Adipose tissue (tissue), 3 donors: ENCODE results near the gene SYNGAP1. TPM values are rescaled to one million over a fixed set of nuclear protein-coding genes. Genes with fewer than 3 reads are reported as not detected.
"Not testable (repeated sequence)": the region's sequence is repeated elsewhere in the genome, so short reads cannot be mapped to it uniquely, and the experiment has no call there.

ENCODE experiments used
- H3K27ac ChIP-seq: one replicate; pipeline ENCODE4 v1.5.1; 2013; ENCODE audit warnings: low read depth, low read length
- WGBS, 3 donors: extraction: QIAGEN DNeasy Blood & Tissue Kit; methylation state at CpG; one replicate each; pipeline ENCODE4 v1.1.7; 2013; 5-methylcytosine and 5-hydroxymethylcytosine counted together
- polyA plus RNA-seq, 3 donors: library from polyadenylated mRNA; stranded (reverse); fragments of 200-250 nt; gene quantifications; one replicate each; pipeline ENCODE4 v1.2.3, GENCODE V29; 2013
- donor health status: healthy with polysubstance abuse.
- donor health status: Bipolar disorder and iron deficiency.
- donor health status: healthy.

SYNGAP1 gene
- polyA plus RNA-seq, 3 donors, result 4.2 to 16.1 (median 7.2) TPM

DNA sequence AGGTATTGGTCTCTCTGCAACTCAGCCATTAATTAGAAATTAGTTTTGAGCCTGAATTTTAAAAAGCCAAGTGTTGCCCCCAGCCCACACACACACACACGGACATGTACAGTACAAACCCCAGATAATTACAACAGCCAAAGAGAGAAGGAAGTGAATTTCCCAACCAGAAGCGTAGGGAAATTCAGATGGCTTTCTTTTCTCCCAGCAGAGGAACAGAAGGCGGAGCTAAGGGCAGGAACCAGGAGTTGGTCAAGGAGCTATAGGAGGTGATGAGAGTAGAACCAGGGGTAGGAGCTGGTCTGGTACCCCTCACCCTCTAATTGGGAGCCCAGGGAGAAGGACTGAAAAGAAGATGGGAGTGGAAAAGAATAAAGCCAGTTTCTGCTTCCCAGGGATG lies 30.6 kb downstream of the SYNGAP1 start:
- H3K27ac ChIP-seq, result no peak overlapping the region
- WGBS, 3 donors, result 42 to 73% (median 49%) methylated on average over 3 of the region's 3 CpGs

DNA sequence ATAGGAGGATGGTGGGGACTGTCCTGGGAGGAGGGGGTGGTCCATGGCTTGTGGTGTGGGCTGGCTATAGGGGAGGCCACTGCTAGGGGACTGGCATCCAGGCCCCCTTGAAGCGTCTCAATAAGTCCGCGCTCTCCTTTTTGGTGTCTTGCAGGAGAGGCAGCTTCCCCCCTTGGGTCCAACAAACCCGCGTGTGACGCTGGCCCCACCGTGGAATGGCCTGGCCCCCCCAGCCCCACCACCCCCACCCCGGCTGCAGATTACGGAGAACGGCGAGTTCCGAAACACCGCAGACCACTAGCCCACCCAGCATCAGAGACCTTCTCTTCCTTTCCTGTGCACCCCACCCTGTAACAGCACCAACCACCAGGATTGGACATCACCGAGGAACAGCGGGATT lies 31.7 kb downstream of the SYNGAP1 start:
- WGBS, 3 donors, result 90 to 94% (median 90%) methylated on average over 13 to 15 of the region's 15 CpGs

DNA sequence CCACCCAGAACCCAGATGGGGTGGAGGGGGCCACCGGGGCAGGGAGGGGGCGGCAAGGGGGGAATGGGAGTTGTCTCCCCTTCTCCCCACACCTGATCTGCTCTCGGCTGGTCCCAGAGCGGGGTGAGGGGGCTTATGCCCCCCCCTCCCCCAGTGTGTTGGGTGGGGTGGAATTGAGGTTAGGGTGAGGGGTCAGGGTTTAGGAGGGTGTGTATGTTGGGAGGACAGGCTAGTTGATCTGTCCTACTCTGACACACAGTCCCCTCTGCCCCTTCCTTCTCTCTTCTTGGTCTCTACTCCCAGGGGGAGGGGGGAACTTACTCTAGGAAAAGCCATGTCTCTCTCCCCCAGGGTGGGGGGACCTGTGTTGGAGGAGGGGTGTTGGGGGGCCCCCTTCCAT lies 32.6 kb downstream of the SYNGAP1 start:
- H3K27ac ChIP-seq, result no peak overlapping the region
- WGBS, 3 donors, result 72 to 94% (median 89%) methylated on average over 4 of the region's 4 CpGs

More for the DNA sequence above, 31.7 kb downstream of the SYNGAP1 start:
- no peak overlapping the region for H3K27ac ChIP-seq

DNA sequence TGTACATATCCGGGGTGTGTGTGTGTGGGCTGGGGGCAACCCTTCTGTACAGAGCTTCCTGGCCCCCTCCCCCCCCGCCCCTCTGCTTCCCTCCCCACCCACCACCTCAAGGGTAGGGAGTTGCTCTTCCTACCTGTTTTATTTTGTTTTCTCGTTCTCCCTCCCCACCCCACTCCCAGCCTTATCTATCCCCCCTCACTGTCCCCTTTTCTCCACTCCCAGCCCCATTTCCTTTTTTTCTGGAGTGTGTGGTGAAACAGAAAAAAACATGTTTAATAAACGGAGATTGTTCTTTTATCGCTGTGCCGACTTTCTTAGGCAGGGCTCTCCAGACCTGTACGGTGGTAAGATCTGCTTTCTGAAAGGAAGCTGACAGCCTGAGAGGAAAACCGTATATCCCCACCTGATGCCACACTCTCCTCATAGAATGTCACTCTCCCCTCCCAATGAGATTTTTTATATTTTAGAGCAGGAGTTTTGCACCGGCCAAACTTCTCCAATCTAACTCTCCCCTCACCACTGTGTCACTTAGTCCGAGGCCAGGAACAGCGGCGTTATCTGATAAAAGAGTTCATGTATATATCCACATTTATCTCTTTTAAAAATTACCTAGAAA lies 33.6 kb downstream of the SYNGAP1 start:
- 1 to 4% (median 3%) methylated on average over 12 of the region's 12 CpGs for WGBS, 3 donors
- H3K27ac ChIP-seq, result no peak overlapping the region

DNA sequence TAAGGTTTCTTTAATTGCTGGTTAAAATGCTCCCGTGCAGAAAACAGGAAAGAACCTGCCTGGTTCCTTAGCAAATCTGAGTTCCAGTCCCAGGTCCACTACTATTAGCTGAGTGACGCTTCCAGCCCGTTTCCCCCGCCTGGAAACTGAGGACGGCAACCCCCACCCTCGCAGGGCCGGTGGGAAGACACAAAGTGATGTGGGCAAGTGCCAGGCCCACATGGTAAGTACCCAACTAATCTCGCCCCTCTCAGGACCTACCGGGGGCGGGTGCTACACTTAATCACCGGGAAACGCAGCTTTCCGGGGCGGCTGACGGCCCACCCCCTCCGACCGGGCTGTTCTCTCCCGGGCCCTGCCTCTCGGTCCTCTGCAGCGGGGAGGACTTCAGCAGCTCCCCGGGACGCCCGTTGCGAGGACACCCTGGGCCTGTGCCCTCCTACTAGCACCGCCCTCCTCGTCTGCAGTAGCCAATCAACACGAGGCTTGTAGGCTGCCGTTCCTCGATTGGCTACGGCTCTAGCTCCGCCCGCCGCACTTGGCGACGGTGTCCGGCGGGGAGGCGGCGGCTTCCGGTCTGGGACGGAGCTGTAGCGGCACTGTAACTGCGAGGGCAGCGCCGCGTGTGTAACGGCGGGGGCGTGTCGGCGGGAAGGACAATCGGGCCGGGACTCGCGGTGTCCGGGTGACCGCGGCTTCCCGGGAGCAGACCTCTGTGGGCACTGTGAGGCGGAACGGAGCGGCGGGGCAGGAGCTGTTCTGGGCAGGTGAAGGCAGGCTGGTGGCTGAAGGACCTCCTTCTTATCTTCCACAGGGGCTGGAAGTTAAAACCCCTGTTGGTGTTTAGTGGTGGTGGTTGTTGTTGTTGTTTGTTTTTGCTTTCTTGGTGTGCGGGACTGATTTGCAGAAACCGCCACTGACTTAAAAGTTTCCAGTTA lies 34.4 kb downstream of the SYNGAP1 start, which contains the start of gene ZBTB9:
ZBTB9 (plus strand) TSS at position 568 of the 938 bp plus-strand sequence. CDS start 525 bp downstream, outside the sequence.
- 0 to 1% (median 1%) methylated on average over 60 to 65 of the region's 65 CpGs for WGBS, 3 donors
- no peak within 1 kb of the TSS for H3K27ac ChIP-seq

DNA sequence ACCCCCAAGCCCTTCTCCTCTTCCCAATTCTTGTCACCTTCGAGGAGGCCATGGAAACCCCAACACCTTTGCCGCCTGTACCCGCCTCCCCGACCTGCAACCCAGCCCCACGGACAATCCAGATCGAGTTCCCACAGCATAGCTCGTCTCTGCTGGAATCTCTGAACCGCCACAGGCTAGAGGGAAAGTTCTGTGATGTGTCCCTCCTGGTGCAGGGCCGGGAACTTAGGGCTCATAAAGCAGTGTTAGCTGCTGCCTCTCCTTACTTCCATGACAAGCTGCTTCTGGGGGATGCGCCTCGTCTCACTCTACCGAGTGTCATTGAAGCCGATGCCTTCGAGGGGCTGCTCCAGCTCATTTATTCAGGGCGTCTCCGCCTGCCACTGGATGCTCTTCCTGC lies 35.2 kb downstream of the SYNGAP1 start:
- H3K27ac ChIP-seq, result no peak overlapping the region
- WGBS, 3 donors, result 39 to 54% (median 50%) methylated on average over 16 of the region's 16 CpGs

DNA sequence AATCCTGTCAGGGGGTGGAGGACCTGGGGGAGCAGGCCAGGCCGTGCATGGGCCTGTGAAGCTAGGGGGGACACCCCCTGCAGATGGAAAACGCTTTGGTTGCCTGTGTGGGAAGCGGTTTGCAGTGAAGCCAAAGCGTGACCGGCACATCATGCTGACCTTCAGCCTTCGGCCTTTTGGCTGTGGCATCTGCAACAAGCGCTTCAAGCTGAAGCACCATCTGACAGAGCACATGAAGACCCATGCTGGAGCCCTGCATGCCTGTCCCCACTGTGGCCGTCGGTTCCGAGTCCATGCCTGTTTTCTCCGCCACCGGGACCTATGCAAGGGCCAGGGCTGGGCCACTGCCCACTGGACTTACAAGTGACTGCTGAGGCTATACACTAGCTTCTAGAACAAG lies 36.3 kb downstream of the SYNGAP1 start:
- 97 to 99% (median 98%) methylated on average over 12 of the region's 12 CpGs for WGBS, 3 donors
- H3K27ac ChIP-seq, result no peak overlapping the region

DNA sequence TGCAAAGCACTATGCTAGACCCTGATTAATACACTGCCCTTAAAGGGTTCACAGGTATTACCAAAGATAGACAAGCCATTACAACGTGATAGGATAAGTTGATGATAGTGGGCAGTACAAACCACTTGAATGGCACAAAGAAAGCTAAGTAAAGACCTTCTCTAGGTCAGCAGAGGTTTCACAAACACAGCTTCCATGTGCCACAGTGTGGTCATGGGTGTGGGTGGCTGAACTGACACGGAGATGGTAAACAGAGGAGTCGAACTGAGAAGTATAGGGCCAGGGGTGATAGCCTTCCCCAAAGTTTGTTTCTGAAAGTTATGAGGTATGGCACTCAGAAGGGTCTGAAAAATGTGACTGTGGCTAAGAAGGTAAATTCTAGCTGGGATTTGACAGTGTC lies 38.8 kb downstream of the SYNGAP1 start:
- WGBS, 3 donors, result 55 to 73% (median 70%) methylated on average over 3 of the region's 3 CpGs
- H3K27ac ChIP-seq, result no peak overlapping the region

DNA sequence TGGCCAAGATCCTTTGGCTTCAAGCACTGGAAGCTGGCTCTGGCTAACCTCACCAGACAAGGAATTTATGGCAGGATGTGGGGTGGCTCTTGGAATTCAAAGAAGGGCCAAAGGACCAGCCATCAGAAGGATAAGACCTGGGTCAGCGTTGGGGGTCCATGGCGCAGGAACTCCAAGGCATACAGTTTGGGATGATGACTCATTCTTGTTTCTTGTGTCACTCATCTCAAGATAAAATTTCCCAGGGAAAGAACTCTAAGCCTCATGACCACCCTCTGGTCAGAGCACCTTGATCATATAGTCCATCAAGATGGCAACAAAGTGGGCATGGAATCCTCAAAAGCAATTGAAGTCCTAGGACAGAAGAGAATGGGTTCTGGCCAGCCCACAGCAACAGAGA lies 39.4 kb downstream of the SYNGAP1 start:
- WGBS, 3 donors, result 93 to 97% (median 94%) methylated on average over 2 of the region's 2 CpGs
- H3K27ac ChIP-seq, result no peak overlapping the region

DNA sequence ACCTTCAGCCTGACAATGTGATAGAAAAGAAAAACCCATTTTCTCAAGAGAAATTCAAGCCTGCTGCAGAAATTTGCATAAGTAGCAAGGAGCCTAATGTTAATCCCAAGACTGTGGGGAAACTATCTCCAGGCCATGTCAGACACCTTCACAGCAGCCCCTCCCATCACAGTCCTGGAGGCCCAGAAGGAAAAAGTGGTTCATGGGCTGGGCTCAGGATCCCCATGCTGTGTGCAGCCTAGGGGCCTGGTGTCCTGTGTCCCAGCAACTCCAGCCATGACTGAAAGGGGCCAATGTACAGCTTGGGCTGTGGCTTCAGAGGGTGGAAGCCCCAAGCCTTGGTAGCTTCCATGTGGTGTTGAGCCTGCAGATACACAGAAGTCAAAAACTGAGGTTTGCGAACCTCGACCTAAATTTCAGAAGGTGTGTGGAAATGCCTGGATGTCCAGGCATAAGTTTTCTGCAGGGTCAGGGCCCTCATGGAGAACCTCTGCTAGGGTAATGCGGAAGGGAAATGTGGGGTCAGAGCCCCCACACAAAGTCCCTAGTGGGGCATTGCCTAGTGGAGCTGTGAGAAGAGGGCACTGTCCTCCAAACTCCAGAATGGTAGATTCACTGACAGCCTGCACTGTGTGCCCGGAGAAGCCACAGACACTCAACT lies 46.3 kb downstream of the SYNGAP1 start:
- WGBS, 3 donors, result 82 to 95% (median 95%) methylated on average over 4 of the region's 4 CpGs
- H3K27ac ChIP-seq, result no peak overlapping the region

DNA sequence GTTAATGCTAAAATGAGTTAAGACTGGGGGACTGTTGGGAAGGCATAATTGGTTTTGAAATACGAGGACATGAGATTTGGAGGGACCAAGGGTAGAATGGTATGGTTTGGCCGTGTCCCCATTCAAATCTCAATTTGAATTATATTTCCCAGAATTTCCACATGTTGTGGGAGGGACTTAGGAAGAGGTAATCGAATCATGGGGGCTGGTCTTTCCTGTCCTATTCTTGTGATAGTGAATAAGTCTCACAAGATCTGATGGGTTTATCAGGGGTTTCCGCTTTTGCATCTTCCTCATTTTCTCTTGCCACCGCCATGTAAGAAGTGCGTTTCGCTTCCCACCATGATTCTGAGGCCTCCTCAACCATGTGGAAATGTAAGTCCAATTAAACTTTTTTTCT lies 47.2 kb downstream of the SYNGAP1 start:
- 72 to 75% (median 75%) methylated on average over 7 of the region's 7 CpGs for WGBS, 3 donors
- no peak overlapping the region for H3K27ac ChIP-seq

DNA sequence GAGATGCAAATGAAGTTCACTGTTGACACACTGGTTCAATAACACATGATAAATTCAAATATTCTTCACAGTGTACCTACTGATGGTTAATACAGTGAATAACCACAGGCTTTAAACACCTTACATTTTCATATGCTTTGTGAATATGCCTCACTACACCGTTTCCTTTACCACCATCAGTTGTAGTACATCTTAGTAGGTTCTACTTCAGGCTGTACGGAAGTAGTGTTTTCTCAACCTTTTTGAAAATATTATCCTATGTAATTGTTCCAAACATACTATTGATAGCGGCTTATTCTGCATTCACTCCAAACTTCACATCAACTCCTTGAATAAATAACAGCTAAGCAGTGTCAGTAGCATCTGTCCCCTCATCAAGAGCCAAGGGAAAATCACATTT lies 49.8 kb downstream of the SYNGAP1 start:
- no peak overlapping the region for H3K27ac ChIP-seq

DNA sequence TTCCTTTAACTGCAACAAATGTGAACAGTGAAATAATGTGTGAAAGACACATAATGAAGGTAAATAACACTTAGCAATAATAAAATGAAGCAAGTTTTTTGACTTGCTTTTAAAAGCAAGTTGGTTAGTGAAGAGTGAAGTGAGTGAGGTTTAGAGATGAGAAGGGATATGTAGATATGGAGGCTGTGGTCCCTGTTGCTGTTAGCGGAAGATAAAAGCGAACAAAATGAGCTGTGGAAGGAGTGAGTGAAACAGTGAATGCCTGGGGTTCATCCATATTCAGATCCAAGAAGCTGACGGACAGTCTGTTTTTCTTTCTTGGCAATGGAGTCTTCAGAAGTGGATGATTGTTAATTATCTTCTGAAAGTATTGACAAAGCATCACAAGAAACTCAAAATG lies 58.0 kb downstream of the SYNGAP1 start:
- H3K27ac ChIP-seq, result no peak overlapping the region
- 68 to 84% (median 80%) methylated on average over 3 of the region's 3 CpGs for WGBS, 3 donors

More for the DNA sequence above, 49.8 kb downstream of the SYNGAP1 start:
- 87 to 89% (median 87%) methylated on average over 3 of the region's 3 CpGs for WGBS, 3 donors

DNA sequence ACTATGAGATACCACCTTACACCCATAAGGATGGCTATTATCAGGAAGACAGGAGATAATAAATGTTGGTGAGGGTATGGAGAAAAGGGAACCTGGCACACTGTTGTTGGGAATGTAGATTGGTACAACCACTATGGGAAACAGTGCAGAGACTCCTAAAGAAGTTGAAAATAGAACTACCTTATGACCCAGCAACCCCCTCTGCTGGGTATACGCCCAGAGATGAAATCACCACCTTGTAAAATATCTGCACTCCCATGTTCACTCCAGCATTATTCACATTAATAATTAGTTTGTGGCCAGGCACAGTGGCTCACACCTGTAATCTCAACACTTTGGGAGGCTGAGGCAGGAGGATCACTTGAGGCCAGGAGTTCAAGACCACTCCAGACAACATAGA lies 61.3 kb downstream of the SYNGAP1 start:
- WGBS, 3 donors, result 52 to 65% (median 61%) methylated on average over 1 of the region's 1 CpG
- H3K27ac ChIP-seq, result no peak overlapping the region

DNA sequence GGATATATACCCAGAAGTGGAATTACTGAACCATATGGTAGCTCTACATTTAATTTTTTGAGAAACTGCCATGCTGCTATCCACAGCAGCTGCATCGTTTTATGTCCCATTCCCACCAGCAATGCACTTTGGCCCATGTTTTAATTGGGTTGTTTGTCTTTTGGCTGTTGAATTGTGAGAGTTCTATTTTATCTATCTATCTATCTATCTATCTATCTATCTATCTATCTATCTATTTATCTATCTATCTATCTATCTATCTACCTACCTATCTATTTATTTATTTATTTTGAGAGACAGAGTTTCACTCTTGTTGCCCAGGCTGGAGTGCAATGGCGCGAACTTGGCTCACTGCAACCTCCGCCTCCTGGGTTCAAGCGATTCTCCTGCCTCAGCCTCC lies 62.8 kb downstream of the SYNGAP1 start:
- WGBS, 3 donors, result 85 to 94% (median 91%) methylated on average over 5 of the region's 5 CpGs
- not testable (repeated sequence) for H3K27ac ChIP-seq

DNA sequence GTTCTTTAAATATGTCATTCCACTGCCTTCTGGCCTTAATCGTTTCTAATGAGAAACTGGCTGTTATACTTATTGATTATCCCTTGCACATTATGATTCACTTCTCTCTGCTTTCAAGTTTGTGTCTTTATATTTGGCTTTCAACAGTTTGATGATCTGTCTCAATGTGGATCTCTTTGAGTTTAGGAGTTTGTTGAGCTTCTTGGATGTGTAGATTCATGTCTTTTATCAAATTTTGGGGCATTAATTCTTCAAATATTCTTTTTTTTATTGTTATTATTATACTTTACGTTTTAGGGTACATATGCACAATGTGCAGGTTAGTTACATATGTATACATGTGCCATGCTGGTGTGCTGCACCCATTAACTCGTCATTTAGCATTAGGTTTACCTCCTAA lies 63.8 kb downstream of the SYNGAP1 start:
- H3K27ac ChIP-seq, result no peak overlapping the region
- 64 to 76% (median 67%) methylated on average over 2 to 3 of the region's 3 CpGs for WGBS, 3 donors

DNA sequence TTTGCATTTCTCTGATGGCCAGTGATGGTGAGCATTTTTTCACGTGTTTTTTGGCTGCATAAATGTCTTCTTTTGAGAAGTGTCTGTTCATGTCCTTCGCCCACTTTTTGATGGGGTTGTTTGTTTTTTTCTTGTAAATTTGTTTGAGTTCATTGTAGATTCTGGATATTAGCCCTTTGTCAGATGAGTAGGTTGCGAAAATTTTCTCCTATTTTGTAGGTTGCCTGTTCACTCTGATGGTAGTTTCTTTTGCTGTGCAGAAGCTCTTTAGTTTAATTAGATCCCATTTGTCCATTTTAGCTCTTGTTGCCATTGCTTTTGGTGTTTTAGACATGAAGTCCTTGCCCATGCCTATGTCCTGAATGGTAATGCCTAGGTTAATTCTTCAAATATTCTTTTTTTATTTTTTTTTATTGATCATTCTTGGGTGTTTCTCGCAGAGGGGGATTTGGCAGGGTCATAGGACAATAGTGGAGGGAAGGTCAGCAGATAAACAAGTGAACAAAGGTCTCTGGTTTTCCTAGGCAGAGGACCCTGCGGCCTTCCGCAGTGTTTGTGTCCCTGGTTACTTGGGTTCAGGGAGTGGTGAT lies 64.9 kb downstream of the SYNGAP1 start:
- WGBS, 3 donors, result 30 to 76% (median 71%) methylated on average over 2 to 3 of the region's 6 CpGs
- not testable (repeated sequence) for H3K27ac ChIP-seq

DNA sequence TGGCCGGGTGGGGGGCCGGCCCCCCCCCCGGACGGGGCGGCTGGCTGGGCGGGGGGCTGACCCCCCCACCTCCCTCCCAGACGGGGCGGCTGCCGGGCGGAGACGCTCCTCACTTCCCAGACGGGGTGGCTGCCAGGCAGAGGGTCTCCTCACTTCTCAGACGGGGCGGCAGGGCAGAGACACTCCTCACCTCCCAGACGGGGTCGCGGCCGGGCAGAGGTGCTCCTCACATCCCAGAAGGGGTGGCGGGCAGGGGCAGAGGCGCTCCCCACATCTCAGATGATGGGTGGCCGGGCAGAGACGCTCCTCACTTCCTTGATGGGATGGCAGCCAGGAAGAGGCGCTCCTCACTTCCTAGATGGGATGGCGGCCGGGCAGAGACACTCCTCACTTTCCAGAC lies 65.8 kb downstream of the SYNGAP1 start:
- H3K27ac ChIP-seq, result not testable (repeated sequence)
- 86% methylated on average over 8 to 22 of the region's 25 CpGs for WGBS, 3 donors

DNA sequence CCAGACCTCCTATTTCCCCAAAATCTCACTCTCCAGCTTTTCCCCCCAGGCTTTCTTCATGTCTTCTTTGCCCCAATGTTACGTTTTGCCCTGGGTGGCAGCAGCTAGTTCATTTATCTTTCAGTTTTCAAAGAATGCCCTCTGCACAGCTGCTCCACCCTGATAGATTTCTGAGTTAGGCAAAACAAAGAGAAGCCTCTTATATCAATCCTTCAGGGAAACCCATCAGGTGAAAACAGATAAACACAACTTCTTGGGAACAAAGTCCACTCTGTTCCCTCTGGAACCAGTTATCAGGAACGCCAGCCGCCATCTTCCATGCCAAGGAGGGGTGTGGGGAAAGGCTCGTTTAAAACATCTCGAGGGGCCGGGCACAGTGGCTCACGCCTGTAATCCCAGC lies 68.5 kb downstream of the SYNGAP1 start:
- WGBS, 3 donors, result 60 to 86% (median 85%) methylated on average over 7 of the region's 7 CpGs

More for the DNA sequence above, 68.5 kb downstream of the SYNGAP1 start:
- no peak overlapping the region for H3K27ac ChIP-seq
